IMR-90 (cell line): ENCODE measurements around the gene ZGLP1. TPM values are rescaled to one million over a fixed set of nuclear protein-coding genes. Genes with fewer than 3 reads are reported as not detected.

Source experiments
- ATAC-seq: fragments of 200-7000 bp; cut with Tn5 transposase; 2 replicates; pipeline ENCODE4 v1.9.1; 2020; ENCODE audit warnings: low read depth, mild to moderate bottlenecking, moderate library complexity
- BruUV-seq: library from RNA; stranded (reverse); fragments of 400-500 nt; replicated peaks from 2 replicates; lab custom pipeline; 2021; lab: Mats Ljungman, UMichigan
- CTCF ChIA-PET: fragments of 300-600 bp; formaldehyde crosslinking; extraction: SDS; loops from one replicate; lab custom pipeline; 2021; ENCODE audit warnings: antibody characterized with exemption; lab: Yijun Ruan, JAX
- POLR2A ChIA-PET: fragments of 300-600 bp; sonication (Branson Sonifier 250); formaldehyde crosslinking; loops from one replicate; lab custom pipeline; 2022; ENCODE audit warnings: antibody characterized with exemption; ENCODE audit not compliant: unreplicated experiment; lab: Charles Lee
- DNase-seq: peaks from one replicate; pipeline ENCODE4 v3.0.0; 2013
- H2AFZ ChIP-seq: replicated peaks from 2 replicates; pipeline ENCODE3; 2013; ENCODE audit warnings: low read length, mild to moderate bottlenecking; ENCODE audit not compliant: poor library complexity
- H2AK5ac ChIP-seq: 2 replicates; pipeline ENCODE4 v1.6.1; 2013; ENCODE audit warnings: low read depth, low read length, inconsistent platforms
- H2AK9ac ChIP-seq: replicated peaks from 2 replicates; pipeline ENCODE3; 2013; ENCODE audit warnings: mild to moderate bottlenecking, low read depth, low read length, moderate library complexity; ENCODE audit not compliant: poor library complexity
- H2BK120ac ChIP-seq: 2 replicates; pipeline ENCODE4 v1.6.1; 2013; ENCODE audit warnings: low read depth, low read length, inconsistent platforms
- H2BK15ac ChIP-seq: 3 replicates; pipeline ENCODE4 v1.6.1; 2013; ENCODE audit warnings: low read depth, low read length, inconsistent platforms
- H2BK20ac ChIP-seq: 2 replicates; pipeline ENCODE4 v1.6.1; 2013; ENCODE audit warnings: low read depth, mild to moderate bottlenecking, inconsistent platforms, low read length, moderate library complexity
- H2BK5ac ChIP-seq: 2 replicates; pipeline ENCODE4 v1.6.1; 2013; ENCODE audit warnings: mild to moderate bottlenecking, low read depth, low read length, inconsistent platforms; ENCODE audit not compliant: poor library complexity, severe bottlenecking
- H3K14ac ChIP-seq: replicated peaks from 2 replicates; pipeline ENCODE4 v1.6.1; 2013; ENCODE audit warnings: low read depth, low read length, inconsistent platforms
- H3K18ac ChIP-seq: 2 replicates; pipeline ENCODE4 v1.6.1; 2013; ENCODE audit warnings: low read depth, low read length, control low read depth
- H3K23ac ChIP-seq: 2 replicates; pipeline ENCODE4 v1.6.1; 2013; ENCODE audit warnings: low read depth, low read length, inconsistent platforms
- H3K27ac ChIP-seq: 2 replicates; pipeline ENCODE4 v1.5.1; 2013; ENCODE audit warnings: mild to moderate bottlenecking, control low read depth, low read length; ENCODE audit not compliant: insufficient read depth
- H3K27me3 ChIP-seq: 2 replicates; pipeline ENCODE4 v1.6.1; 2013; ENCODE audit warnings: low read length; ENCODE audit not compliant: control insufficient read depth, insufficient read depth
- H3K36me3 ChIP-seq: 2 replicates; pipeline ENCODE4 v1.6.1; 2013; ENCODE audit warnings: low read length, mixed read lengths; ENCODE audit not compliant: control insufficient read depth, insufficient read depth
- H3K4ac ChIP-seq: 2 replicates; pipeline ENCODE4 v1.6.1; 2013; ENCODE audit warnings: low read depth, low read length, inconsistent platforms
- H3K4me1 ChIP-seq: 2 replicates; pipeline ENCODE4 v1.6.1; 2013; ENCODE audit warnings: low read length, mixed read lengths; ENCODE audit not compliant: control insufficient read depth, insufficient read depth
- H3K4me2 ChIP-seq: 2 replicates; pipeline ENCODE4 v1.6.1; 2013; ENCODE audit warnings: low read depth, mild to moderate bottlenecking, control low read depth, low read length, moderate library complexity
- H3K4me3 ChIP-seq: 2 replicates; pipeline ENCODE4 v1.5.1; 2013; ENCODE audit warnings: low read depth, mild to moderate bottlenecking, control low read depth, low read length, moderate library complexity; ENCODE audit not compliant: insufficient read depth
- H3K56ac ChIP-seq: 2 replicates; pipeline ENCODE4 v1.6.1; 2013; ENCODE audit warnings: low read length, inconsistent platforms; ENCODE audit not compliant: insufficient read depth; ENCODE audit errors: extremely low read depth
- H3K79me1 ChIP-seq, 2 experiments: 2 replicates each; pipeline ENCODE4 v1.6.1; 2013; ENCODE audit warnings: low read length in 2 of 2, inconsistent platforms in 1 of 2, low read depth in 1 of 2
- H3K9ac ChIP-seq: 2 replicates; pipeline ENCODE4 v1.6.1; 2013; ENCODE audit warnings: low read depth, low read length, control low read depth
- H3K9me1 ChIP-seq: 2 replicates; pipeline ENCODE4 v1.6.1; 2013; ENCODE audit warnings: low read length, inconsistent platforms; ENCODE audit not compliant: insufficient read depth
- H3K9me3 ChIP-seq: 2 replicates; pipeline ENCODE4 v1.6.1; 2013; ENCODE audit warnings: low read length; ENCODE audit not compliant: control insufficient read depth, insufficient read depth
- H4K20me1 ChIP-seq: 2 replicates; pipeline ENCODE4 v1.6.1; 2013; ENCODE audit warnings: low read length, inconsistent platforms; ENCODE audit not compliant: insufficient read depth
- H4K5ac ChIP-seq: 2 replicates; pipeline ENCODE4 v1.6.1; 2013; ENCODE audit warnings: mild to moderate bottlenecking, low read depth, low read length, control low read depth
- H4K8ac ChIP-seq, 2 experiments: 2 replicates each; pipeline ENCODE4 v1.6.1; 2013; ENCODE audit warnings: low read depth in 2 of 2, low read length in 2 of 2, control low read depth in 1 of 2, inconsistent platforms in 1 of 2
- H4K91ac ChIP-seq: 2 replicates; pipeline ENCODE4 v1.6.1; 2013; ENCODE audit warnings: low read depth, low read length, inconsistent platforms; ENCODE audit not compliant: insufficient read depth
- BHLHE40 ChIP-seq: fragments of 150-350 bp; IDR thresholded peaks from 2 replicates; pipeline ENCODE4 v1.6.1; 2016; ENCODE audit warnings: mild to moderate bottlenecking, low read depth, low read length
- CEBPB ChIP-seq: IDR thresholded peaks from 2 replicates; pipeline ENCODE4 v1.6.1; 2012; ENCODE audit warnings: low read depth, low read length, improper control_type of control experiment
- CHD1 ChIP-seq: IDR thresholded peaks from 2 replicates; pipeline ENCODE4 v1.6.1; 2012; ENCODE audit warnings: low read depth, low read length, improper control_type of control experiment
- ELK1 ChIP-seq: fragments of 150-350 bp; IDR thresholded peaks from 2 replicates; pipeline ENCODE4 v1.6.1; 2016; ENCODE audit warnings: low read depth, mild to moderate bottlenecking, low read length, moderate library complexity, borderline replicate concordance
- FOS ChIP-seq: fragments of 150-350 bp; IDR thresholded peaks from 2 replicates; pipeline ENCODE4 v1.6.1; 2016; ENCODE audit warnings: low read depth, low read length
- MAFK ChIP-seq: IDR thresholded peaks from 2 replicates; pipeline ENCODE4 v1.6.1; 2012; ENCODE audit warnings: low read depth, low read length, improper control_type of control experiment
- MAZ ChIP-seq: IDR thresholded peaks from 2 replicates; pipeline ENCODE4 v1.6.1; 2012; ENCODE audit warnings: low read depth, mild to moderate bottlenecking, low read length, improper control_type of control experiment, moderate library complexity, borderline replicate concordance
- MXI1 ChIP-seq: IDR thresholded peaks from 2 replicates; pipeline ENCODE4 v1.6.1; 2012; ENCODE audit warnings: low read depth, mild to moderate bottlenecking, low read length, moderate library complexity, borderline replicate concordance
- NFE2L2 ChIP-seq: fragments of 150-350 bp; IDR thresholded peaks from 2 replicates; pipeline ENCODE4 v1.6.1; 2016; ENCODE audit warnings: low read depth, mild to moderate bottlenecking, low read length
- RAD21 ChIP-seq: IDR thresholded peaks from 2 replicates; pipeline ENCODE4 v1.6.1; 2012; ENCODE audit warnings: low read length, improper control_type of control experiment
- RCOR1 ChIP-seq: IDR thresholded peaks from 2 replicates; pipeline ENCODE4 v1.6.1; 2012; ENCODE audit warnings: mild to moderate bottlenecking, low read length, improper control_type of control experiment; ENCODE audit not compliant: insufficient replicate concordance
- RFX5 ChIP-seq: IDR thresholded peaks from 2 replicates; pipeline ENCODE4 v1.8.0; 2012; ENCODE audit warnings: low read depth, mild to moderate bottlenecking, low read length, moderate library complexity
- WGBS, 2 experiments: methylation state at CpG; one replicate each; pipeline versions ENCODE4 v1.1.5 to v1.1.7; 2013; ENCODE audit warnings: missing lambda C conversion rate in 2 of 2; ENCODE audit not compliant: insufficient read length in 1 of 2; ENCODE audit errors: extremely low coverage in 2 of 2; 5-methylcytosine and 5-hydroxymethylcytosine counted together
- dilution Hi-C: fragments of 300-500 bp; cut with HindIII; formaldehyde crosslinking; loops from one replicate; pipeline ENCODE4 v1.14.3; 2018; ENCODE audit warnings: low sequenced_read_pairs; ENCODE audit not compliant: unreplicated experiment
- in situ Hi-C: fragments of 300-500 bp; cut with MboI; formaldehyde crosslinking; loops from 3 replicates; pipeline ENCODE4 v1.14.3; 2019; ENCODE audit warnings: low sequenced_read_pairs, inconsistent platforms, mixed read lengths
- intact Hi-C: fragments of 100-400 bp; cut with micrococcal nuclease; formaldehyde crosslinking; loops from 2 replicates; pipeline ENCODE4 v1.10.0; 2022
- polyA plus RNA-seq, 3 experiments: library from polyadenylated mRNA; depleted of rRNA; stranded (reverse); fragments of >200 nt; gene quantifications; 2 replicates each; pipeline ENCODE4 v1.2.3, GENCODE V29; 2012; ENCODE audit warnings: low replicate concordance in 1 of 3
- total RNA-seq: library from RNA; depleted of rRNA; stranded (reverse); fragments of >200 nt; gene quantifications from 2 replicates; pipeline ENCODE4 v1.2.3, GENCODE V29; 2012
- TF ChIP-seq, protein P1 (sequence below): fragments of 150-350 bp; IDR thresholded peaks from 2 replicates; pipeline ENCODE4 v1.6.1; 2017; ENCODE audit warnings: mild to moderate bottlenecking, antibody characterized with exemption, low read length, low read depth
- TF ChIP-seq, protein P2 (sequence below): conservative IDR thresholded peaks from 2 replicates; pipeline ENCODE4 v1.5.1; 2012; ENCODE audit warnings: mild to moderate bottlenecking, low read depth, low read length, improper control_type of control experiment

Gene ZGLP1
- total and polyA plus RNA-seq, 2 of the 4 experiments (the other 2 are of a cell fraction) = 0.54 to 3.1 TPM

GRCh38 chr19:10317045-10317856, 7.6 kb upstream of the ZGLP1 start:
- no peak overlapping the region for H4K91ac ChIP-seq
- H3K14ac ChIP-seq = no peak overlapping the region
- no peaks in the 10 kb centered on the region for H3K27me3 ChIP-seq
- no peak overlapping the region for H3K9ac ChIP-seq
- no peaks in the 10 kb centered on the region for H3K9me3 ChIP-seq
- H3K27ac ChIP-seq = no peak overlapping the region
- no peak overlapping the region for H2AK5ac ChIP-seq
- no peak overlapping the region for H3K4me3 ChIP-seq
- no TSS peak for BruUV-seq
- H3K79me1 ChIP-seq = peaks cover 19% of the 10 kb centered on the region in 2 experiments
- H4K20me1 ChIP-seq = 0 out of 2 replicates have a peak, but pooled peaks cover 5% of the 10 kb centered on the region
- no peak overlapping the region for H2AK9ac ChIP-seq
- 90% methylated on average over 9 of the region's 29 CpGs; no CpG with 5 or more reads in 1 of the 2 experiments for WGBS, 2 experiments
- POLR2A ChIA-PET = no interaction called here
- no peak overlapping the region for H3K4me2 ChIP-seq
- peaks cover 37% of the 10 kb centered on the region for H3K36me3 ChIP-seq
- no peak overlapping the region for H2BK120ac ChIP-seq
- H3K4ac ChIP-seq = no peak overlapping the region
- H4K5ac ChIP-seq = no peak overlapping the region
- dilution Hi-C loops = no loop called here
- no peak for ATAC-seq
- CTCF ChIA-PET = no interaction called here
- in situ Hi-C loops = no loop called here
- H2BK20ac ChIP-seq = no peak overlapping the region
- TF ChIP-seq RCOR1 (no peak), CEBPB (no peak), CHD1 (no peak), FOS (no peak), ELK1 (no peak), RAD21 (no peak), MAZ (no peak), NFE2L2 (no peak), MXI1 (no peak), RFX5 (no peak), MAFK (no peak), BHLHE40 (no peak)
- TF ChIP-seq, protein P1, sequence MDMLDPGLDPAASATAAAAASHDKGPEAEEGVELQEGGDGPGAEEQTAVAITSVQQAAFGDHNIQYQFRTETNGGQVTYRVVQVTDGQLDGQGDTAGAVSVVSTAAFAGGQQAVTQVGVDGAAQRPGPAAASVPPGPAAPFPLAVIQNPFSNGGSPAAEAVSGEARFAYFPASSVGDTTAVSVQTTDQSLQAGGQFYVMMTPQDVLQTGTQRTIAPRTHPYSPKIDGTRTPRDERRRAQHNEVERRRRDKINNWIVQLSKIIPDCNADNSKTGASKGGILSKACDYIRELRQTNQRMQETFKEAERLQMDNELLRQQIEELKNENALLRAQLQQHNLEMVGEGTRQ = no peak
- TF ChIP-seq, protein P2, sequence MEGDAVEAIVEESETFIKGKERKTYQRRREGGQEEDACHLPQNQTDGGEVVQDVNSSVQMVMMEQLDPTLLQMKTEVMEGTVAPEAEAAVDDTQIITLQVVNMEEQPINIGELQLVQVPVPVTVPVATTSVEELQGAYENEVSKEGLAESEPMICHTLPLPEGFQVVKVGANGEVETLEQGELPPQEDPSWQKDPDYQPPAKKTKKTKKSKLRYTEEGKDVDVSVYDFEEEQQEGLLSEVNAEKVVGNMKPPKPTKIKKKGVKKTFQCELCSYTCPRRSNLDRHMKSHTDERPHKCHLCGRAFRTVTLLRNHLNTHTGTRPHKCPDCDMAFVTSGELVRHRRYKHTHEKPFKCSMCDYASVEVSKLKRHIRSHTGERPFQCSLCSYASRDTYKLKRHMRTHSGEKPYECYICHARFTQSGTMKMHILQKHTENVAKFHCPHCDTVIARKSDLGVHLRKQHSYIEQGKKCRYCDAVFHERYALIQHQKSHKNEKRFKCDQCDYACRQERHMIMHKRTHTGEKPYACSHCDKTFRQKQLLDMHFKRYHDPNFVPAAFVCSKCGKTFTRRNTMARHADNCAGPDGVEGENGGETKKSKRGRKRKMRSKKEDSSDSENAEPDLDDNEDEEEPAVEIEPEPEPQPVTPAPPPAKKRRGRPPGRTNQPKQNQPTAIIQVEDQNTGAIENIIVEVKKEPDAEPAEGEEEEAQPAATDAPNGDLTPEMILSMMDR = no peak
- peaks cover 7% of the 10 kb centered on the region; the same call in 1 of the 2 replicates for H3K9me1 ChIP-seq
- DNase-seq = no peak
- no peak overlapping the region for H2AFZ ChIP-seq
- no peak overlapping the region for H2BK5ac ChIP-seq
- no peak overlapping the region for H2BK15ac ChIP-seq
- no peak overlapping the region for H3K56ac ChIP-seq
- intact Hi-C loops = no loop called here
- H4K8ac ChIP-seq = no peak overlapping the region
- no peak overlapping the region for H3K18ac ChIP-seq
- H3K23ac ChIP-seq = no peak overlapping the region
- H3K4me1 ChIP-seq = no peaks in the 10 kb centered on the region
